GM12801 (cell line): ENCODE results near the gene MAIP1.

Experiments used
- CTCF ChIP-seq: IDR thresholded peaks from one replicate; pipeline ENCODE4 v1.5.1; 2011; ENCODE audit warnings: control low read depth; ENCODE audit not compliant: insufficient read length; ENCODE audit errors: extremely low read depth

MAIP1 gene

GRCh38 chr2:199991691-199992090, 36.3 kb downstream of the MAIP1 start:
- TF ChIP-seq CTCF = no peak

- no peak for TF ChIP-seq CTCF
These were observed 36.9 kb downstream of the MAIP1 start for GRCh38 chr2:199992296-199992695.

GRCh38 chr2:199994371-199994770, 39.0 kb downstream of the MAIP1 start:
- no peak for TF ChIP-seq CTCF

- no peak for TF ChIP-seq CTCF
These were observed 39.5 kb downstream of the MAIP1 start for GRCh38 chr2:199994896-199995295.

GRCh38 chr2:199997296-199997695, 41.9 kb downstream of the MAIP1 start:
- no peak for TF ChIP-seq CTCF

- TF ChIP-seq CTCF = no peak
These were observed 43.8 kb downstream of the MAIP1 start for GRCh38 chr2:199999166-199999565.

- TF ChIP-seq CTCF = no peak
These were observed 45.2 kb downstream of the MAIP1 start for GRCh38 chr2:200000444-200001163.
